ENCODE data around the gene RUNX3.

RUNX3 gene

GRCh38 chr1:24868016-24868875 is 61.8 kb downstream of the RUNX3 start:
- Histone ChIP-seq H3K4me3 (ENCODE audit: low read length) (no peak overlapping the region), H3K4me2 (ENCODE audit: low read length) (no peak overlapping the region), H3K36me3 (ENCODE audit: control insufficient read depth, low read length) (no peaks in the 10 kb centered on the region), H3F3A (ENCODE audit: control insufficient read depth, insufficient read depth) (no peaks in the 10 kb centered on the region), H3K4me1 (ENCODE audit: control insufficient read depth, low read length) (peaks cover 16% of the 10 kb centered on the region), H3K9me2 (replicated peaks; ENCODE audit: control insufficient read depth, low read length) (no peaks in the 10 kb centered on the region), H3K27me3 (ENCODE audit: control insufficient read depth, low read length) (peaks cover 15% of the 10 kb centered on the region), H4K20me1 (ENCODE audit: control insufficient read depth, insufficient read depth, low read depth, low read length) (no peaks in the 10 kb centered on the region), H3K27ac (ENCODE audit: low read depth, low read length) (no peak overlapping the region), H3K79me2 (ENCODE audit: control insufficient read depth, low read length) (no peaks in the 10 kb centered on the region), H3K9me3 (ENCODE audit: control insufficient read depth, insufficient read depth, low read length) (no peaks in the 10 kb centered on the region)
- TF ChIP-seq EZH2phosphoT487 (IDR thresholded peaks at IDR 0.05; ENCODE audit: borderline replicate concordance, low read length) (no peak), CTCF (IDR thresholded peaks at IDR 0.05; ENCODE audit: low read depth, low read length, poor library complexity, severe bottlenecking) (no peak)

DNA sequence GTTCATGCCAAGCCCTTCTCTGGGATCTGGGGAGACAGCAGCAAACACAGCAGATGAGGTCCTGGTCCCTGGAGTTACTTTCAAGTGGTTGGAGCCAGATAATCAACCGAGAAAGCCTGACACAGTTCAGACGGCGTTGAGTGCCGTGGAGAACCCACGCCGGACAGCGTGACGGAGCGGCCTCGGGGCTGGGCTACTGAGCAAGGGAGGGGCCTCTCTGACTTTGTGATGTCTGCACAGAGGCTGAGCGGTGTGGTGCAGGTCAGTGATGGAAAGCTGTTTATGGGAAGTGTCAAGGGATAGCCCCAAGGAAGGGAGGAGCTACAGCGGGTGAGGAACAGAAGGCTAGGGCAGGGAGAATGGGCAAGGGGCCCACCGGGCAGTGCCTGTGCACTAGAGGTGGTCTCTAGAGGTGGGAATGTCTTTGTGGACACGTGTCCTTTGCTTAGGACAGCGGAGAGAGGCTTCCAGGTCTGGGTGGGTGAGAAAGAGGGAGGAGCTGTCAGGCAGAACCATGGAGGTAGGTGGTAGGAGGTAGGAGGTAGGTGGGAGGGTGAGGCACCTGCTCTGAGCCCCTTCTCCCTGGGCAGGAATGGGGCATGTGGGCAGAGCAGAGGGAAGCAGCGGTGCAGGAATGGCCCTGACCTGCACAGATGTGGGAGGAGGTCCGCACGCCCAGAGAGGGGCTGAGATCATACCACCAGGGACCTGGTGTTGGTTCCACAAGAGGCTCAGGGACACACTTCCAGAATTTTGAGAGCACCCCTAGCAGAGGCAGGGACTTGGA is 62.8 kb downstream of the RUNX3 start:
- H3K9me2 ChIP-seq (replicated peaks; ENCODE audit: control insufficient read depth, low read length) = no peaks in the 10 kb centered on the region
- peaks cover 10% of the 10 kb centered on the region for H3K27me3 ChIP-seq (ENCODE audit: control insufficient read depth, low read length)
- H3K4me3 ChIP-seq (ENCODE audit: low read length) = no peak overlapping the region
- H3K4me2 ChIP-seq (ENCODE audit: low read length) = no peak overlapping the region
- H3K4me1 ChIP-seq (ENCODE audit: control insufficient read depth, low read length) = peaks cover 16% of the 10 kb centered on the region
- no peaks in the 10 kb centered on the region for H3F3A ChIP-seq (ENCODE audit: control insufficient read depth, insufficient read depth)
- no peaks in the 10 kb centered on the region for H3K36me3 ChIP-seq (ENCODE audit: control insufficient read depth, low read length)
- no peaks in the 10 kb centered on the region for H4K20me1 ChIP-seq (ENCODE audit: control insufficient read depth, insufficient read depth, low read depth, low read length)
- H3K79me2 ChIP-seq (ENCODE audit: control insufficient read depth, low read length) = no peaks in the 10 kb centered on the region
- H3K27ac ChIP-seq (ENCODE audit: low read depth, low read length) = no peak overlapping the region
- H3K9me3 ChIP-seq (ENCODE audit: control insufficient read depth, insufficient read depth, low read length) = no peaks in the 10 kb centered on the region
- no peak for TF ChIP-seq EZH2phosphoT487 (IDR thresholded peaks at IDR 0.05; ENCODE audit: borderline replicate concordance, low read length)
- TF ChIP-seq CTCF (IDR thresholded peaks at IDR 0.05; ENCODE audit: low read depth, low read length, poor library complexity, severe bottlenecking) = no peak

DNA sequence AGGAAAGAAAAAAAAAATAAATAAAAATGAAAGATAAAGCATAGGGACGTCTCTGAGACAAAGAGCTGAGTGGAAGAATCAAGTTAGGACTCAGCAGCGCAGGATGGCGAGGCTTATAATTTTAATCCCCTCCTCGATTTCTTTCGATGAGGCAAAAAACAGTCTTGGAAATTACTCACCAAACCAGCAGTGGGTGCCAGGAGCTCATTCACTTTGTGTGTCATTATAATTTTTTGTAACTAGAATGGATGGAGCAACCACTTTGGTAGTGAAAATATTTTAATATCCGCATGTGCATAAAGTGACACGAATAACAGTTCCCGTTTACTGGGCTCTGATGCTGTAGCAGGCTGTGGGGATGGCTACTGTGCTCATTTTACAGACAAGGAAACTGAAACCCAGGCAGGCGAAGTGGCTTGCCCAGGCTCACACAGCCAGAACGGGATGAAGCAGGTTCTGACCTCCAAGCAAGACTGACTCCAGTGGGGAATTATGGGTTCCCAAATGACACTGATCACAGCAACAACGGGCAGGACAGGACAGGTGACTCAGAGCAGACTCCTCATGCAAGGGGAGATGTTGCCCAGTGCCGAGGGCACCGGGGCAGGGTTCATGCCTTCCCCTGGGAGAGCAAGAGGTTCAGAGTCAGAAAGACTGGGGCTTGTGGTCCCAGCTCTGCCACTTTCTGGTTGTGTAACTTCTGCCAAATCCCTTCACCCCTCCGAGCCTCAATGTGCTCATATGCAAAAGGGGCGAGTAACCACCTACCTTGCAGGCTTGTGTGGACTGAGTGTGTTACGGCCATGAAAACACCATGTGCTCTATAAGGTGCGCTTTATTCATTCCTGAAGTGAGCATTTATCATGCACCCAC is 63.6 kb downstream of the RUNX3 start:
- H3K4me2 ChIP-seq (ENCODE audit: low read length) = no peak overlapping the region

More for the DNA sequence above, 63.6 kb downstream of the RUNX3 start:
- peaks cover 16% of the 10 kb centered on the region for H3K4me1 ChIP-seq (ENCODE audit: control insufficient read depth, low read length)
- H3K36me3 ChIP-seq (ENCODE audit: control insufficient read depth, low read length) = no peaks in the 10 kb centered on the region
- no peaks in the 10 kb centered on the region for H3K9me3 ChIP-seq (ENCODE audit: control insufficient read depth, insufficient read depth, low read length)
- H3K79me2 ChIP-seq (ENCODE audit: control insufficient read depth, low read length) = no peaks in the 10 kb centered on the region
- H3K27ac ChIP-seq (ENCODE audit: low read depth, low read length) = no peak overlapping the region
- TF ChIP-seq EZH2phosphoT487 (IDR thresholded peaks at IDR 0.05; ENCODE audit: borderline replicate concordance, low read length) = no peak
- TF ChIP-seq CTCF (IDR thresholded peaks at IDR 0.05; ENCODE audit: low read depth, low read length, poor library complexity, severe bottlenecking) = no peak
- H4K20me1 ChIP-seq (ENCODE audit: control insufficient read depth, insufficient read depth, low read depth, low read length) = no peaks in the 10 kb centered on the region
- H3K27me3 ChIP-seq (ENCODE audit: control insufficient read depth, low read length) = peaks cover 10% of the 10 kb centered on the region
- H3K9me2 ChIP-seq (replicated peaks; ENCODE audit: control insufficient read depth, low read length) = no peaks in the 10 kb centered on the region
- H3F3A ChIP-seq (ENCODE audit: control insufficient read depth, insufficient read depth) = no peaks in the 10 kb centered on the region
- H3K4me3 ChIP-seq (ENCODE audit: low read length) = no peak overlapping the region
